ENCODE data around the gene RAD9A.

Gene RAD9A

GRCh38 chr11:67366961-67367760 is 24.6 kb upstream of the RAD9A start:
- no peak overlapping the region for H2AFZ ChIP-seq (ENCODE audit: low read length)
- no peaks in the 10 kb centered on the region for H3K36me3 ChIP-seq (replicated peaks; ENCODE audit: insufficient read depth, low read length)
- no peak overlapping the region for H3K9ac ChIP-seq (ENCODE audit: low read length)
- no peak for TF ChIP-seq EZH2 (optimal IDR thresholded peaks at IDR 0.05; ENCODE audit: low read depth, low read length)
- no peak for TF ChIP-seq CTCF (IDR thresholded peaks at IDR 0.05; ENCODE audit: low read length)
- TF ChIP-seq EZH2phosphoT487 (IDR thresholded peaks at IDR 0.05; ENCODE audit: low read length), result no peak
- no peaks in the 10 kb centered on the region for H3K4me1 ChIP-seq (ENCODE audit: low read length)
- H3K9me2 ChIP-seq (replicated peaks; ENCODE audit: insufficient read depth, low read length), result no peaks in the 10 kb centered on the region
- H3K27ac ChIP-seq (ENCODE audit: low read length), result no peak overlapping the region
- no peak overlapping the region for H3K4me2 ChIP-seq (ENCODE audit: low read depth, low read length)
- no peaks in the 10 kb centered on the region for H4K20me1 ChIP-seq (ENCODE audit: insufficient read depth, low read length)
- H3K27me3 ChIP-seq (replicated peaks; ENCODE audit: insufficient read depth, low read length), result no peaks in the 10 kb centered on the region
- peaks cover 4% of the 10 kb centered on the region; the same call in 1 of the 2 replicates for H3F3A ChIP-seq (ENCODE audit: insufficient read depth, low read length)
- no peaks in the 10 kb centered on the region for H3K79me2 ChIP-seq (ENCODE audit: low read length)
- H3K4me3 ChIP-seq (ENCODE audit: low read length), result no peak overlapping the region
- H3K9me3 ChIP-seq (replicated peaks; ENCODE audit: insufficient read depth, low read length), result no peaks in the 10 kb centered on the region
- DNase-seq, result no peak

GRCh38 chr11:67367761-67368227 is 24.0 kb upstream of the RAD9A start:
- no peak overlapping the region for H2AFZ ChIP-seq (ENCODE audit: low read length)
- no peak overlapping the region for H3K27ac ChIP-seq (ENCODE audit: low read length)
- no peaks in the 10 kb centered on the region for H4K20me1 ChIP-seq (ENCODE audit: insufficient read depth, low read length)
- no peak overlapping the region for H3K9ac ChIP-seq (ENCODE audit: low read length)
- no peaks in the 10 kb centered on the region for H3K79me2 ChIP-seq (ENCODE audit: low read length)
- DNase-seq, result no peak
- H3K4me3 ChIP-seq (ENCODE audit: low read length), result no peak overlapping the region
- no peak for TF ChIP-seq EZH2phosphoT487 (IDR thresholded peaks at IDR 0.05; ENCODE audit: low read length)
- H3K4me1 ChIP-seq (ENCODE audit: low read length), result no peaks in the 10 kb centered on the region
- no peaks in the 10 kb centered on the region for H3K27me3 ChIP-seq (replicated peaks; ENCODE audit: insufficient read depth, low read length)
- H3K36me3 ChIP-seq (replicated peaks; ENCODE audit: insufficient read depth, low read length), result no peaks in the 10 kb centered on the region
- no peaks in the 10 kb centered on the region for H3K9me2 ChIP-seq (replicated peaks; ENCODE audit: insufficient read depth, low read length)
- peaks cover 4% of the 10 kb centered on the region; the same call in 1 of the 2 replicates for H3F3A ChIP-seq (ENCODE audit: insufficient read depth, low read length)
- H3K9me3 ChIP-seq (replicated peaks; ENCODE audit: insufficient read depth, low read length), result no peaks in the 10 kb centered on the region
- no peak overlapping the region for H3K4me2 ChIP-seq (ENCODE audit: low read depth, low read length)

DNA sequence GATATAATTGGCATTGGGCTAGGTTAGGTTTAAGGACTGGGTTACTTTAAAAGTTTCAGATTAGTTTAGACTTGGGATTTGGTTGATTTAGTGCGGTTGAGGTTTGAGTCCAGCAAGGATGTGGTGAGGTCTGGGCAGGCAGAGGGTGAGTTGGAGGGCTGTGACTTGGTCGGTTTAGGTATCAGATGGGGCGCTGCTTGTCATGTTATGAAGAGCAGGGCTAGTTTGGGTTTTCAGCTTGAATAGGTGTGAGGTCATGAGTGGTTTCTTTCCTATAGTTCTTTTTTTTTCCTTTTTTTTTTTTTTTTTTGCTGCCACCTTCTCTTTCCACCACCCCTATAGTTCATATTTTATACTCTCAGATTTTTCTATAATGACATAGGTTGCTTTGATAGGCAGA is 23.2 kb upstream of the RAD9A start:
- Histone ChIP-seq H3K9ac (ENCODE audit: low read length) (no peak overlapping the region), H3K79me2 (ENCODE audit: low read length) (no peaks in the 10 kb centered on the region), H2AFZ (ENCODE audit: low read length) (no peak overlapping the region), H3K36me3 (replicated peaks; ENCODE audit: insufficient read depth, low read length) (no peaks in the 10 kb centered on the region), H3K27ac (ENCODE audit: low read length) (no peak overlapping the region), H3K4me1 (ENCODE audit: low read length) (no peaks in the 10 kb centered on the region), H3K4me3 (ENCODE audit: low read length) (no peak overlapping the region), H3K4me2 (ENCODE audit: low read depth, low read length) (no peak overlapping the region), H3F3A (ENCODE audit: insufficient read depth, low read length) (peaks cover 4% of the 10 kb centered on the region; the same call in 1 of the 2 replicates), H4K20me1 (ENCODE audit: insufficient read depth, low read length) (no peaks in the 10 kb centered on the region), H3K9me3 (replicated peaks; ENCODE audit: insufficient read depth, low read length) (no peaks in the 10 kb centered on the region), H3K27me3 (replicated peaks; ENCODE audit: insufficient read depth, low read length) (no peaks in the 10 kb centered on the region), H3K9me2 (replicated peaks; ENCODE audit: insufficient read depth, low read length) (no peaks in the 10 kb centered on the region)
- DNase-seq, result no peak
- TF ChIP-seq EZH2 (optimal IDR thresholded peaks at IDR 0.05; ENCODE audit: low read depth, low read length) (no peak), CTCF (IDR thresholded peaks at IDR 0.05; ENCODE audit: low read length) (no peak), EZH2phosphoT487 (IDR thresholded peaks at IDR 0.05; ENCODE audit: low read length) (no peak)

GRCh38 chr11:67369275-67369674 is 22.5 kb upstream of the RAD9A start:
- no peak overlapping the region for H3K4me2 ChIP-seq (ENCODE audit: low read depth, low read length)
- H3K4me1 ChIP-seq (ENCODE audit: low read length), result peaks cover 2% of the 10 kb centered on the region; the same call in 1 of the 2 replicates

More at GRCh38 chr11:67369275-67369674, 22.5 kb upstream of the RAD9A start:
- no peak overlapping the region for H3K27ac ChIP-seq (ENCODE audit: low read length)
- no peak for DNase-seq
- H3K9me2 ChIP-seq (replicated peaks; ENCODE audit: insufficient read depth, low read length), result no peaks in the 10 kb centered on the region
- 0 out of 2 replicates have a peak, but pooled peaks cover under 1% of the 10 kb centered on the region for H3K27me3 ChIP-seq (replicated peaks; ENCODE audit: insufficient read depth, low read length)
- H3K9ac ChIP-seq (ENCODE audit: low read length), result no peak overlapping the region
- peaks cover 8% of the 10 kb centered on the region; the same call in 1 of the 2 replicates for H3F3A ChIP-seq (ENCODE audit: insufficient read depth, low read length)
- H3K79me2 ChIP-seq (ENCODE audit: low read length), result no peaks in the 10 kb centered on the region
- no peak overlapping the region for H2AFZ ChIP-seq (ENCODE audit: low read length)
- no peaks in the 10 kb centered on the region for H3K9me3 ChIP-seq (replicated peaks; ENCODE audit: insufficient read depth, low read length)
- no peaks in the 10 kb centered on the region for H3K36me3 ChIP-seq (replicated peaks; ENCODE audit: insufficient read depth, low read length)
- H3K4me3 ChIP-seq (ENCODE audit: low read length), result no peak overlapping the region
- H4K20me1 ChIP-seq (ENCODE audit: insufficient read depth, low read length), result no peaks in the 10 kb centered on the region
- TF ChIP-seq CTCF (IDR thresholded peaks at IDR 0.05; ENCODE audit: low read length) (no peak), EZH2 (optimal IDR thresholded peaks at IDR 0.05; ENCODE audit: low read depth, low read length) (no peak), EZH2phosphoT487 (IDR thresholded peaks at IDR 0.05; ENCODE audit: low read length) (no peak)
